Measurements from ENCODE around the gene KIF12.
"Not testable (repeated sequence)": the region's sequence is repeated elsewhere in the genome, so short reads cannot be mapped to it uniquely, and the experiment has no call there.

DNA sequence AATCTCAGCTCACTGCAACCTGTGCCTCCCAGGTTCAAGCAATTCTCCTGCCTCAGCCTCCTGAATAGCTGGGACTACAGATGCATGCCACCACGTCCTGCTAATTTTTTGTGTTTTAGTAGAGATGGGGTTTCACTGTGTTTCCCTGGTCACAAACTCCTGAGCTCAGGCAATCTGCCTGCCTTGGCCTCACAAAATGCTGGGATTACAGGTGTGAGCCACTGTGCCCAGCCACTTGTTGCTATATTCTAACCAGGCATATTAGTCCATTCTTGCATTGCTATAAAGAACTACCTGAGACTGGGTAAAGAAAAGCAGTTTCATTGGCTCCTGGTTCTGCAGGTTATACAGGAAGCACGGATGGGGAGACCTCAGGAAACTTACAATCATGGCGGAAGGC lies 29.7 kb upstream of the KIF12 start:
- not testable (repeated sequence) for TF ChIP-seq EZH2phosphoT487 (IDR thresholded peaks at IDR 0.05; ENCODE audit: borderline replicate concordance, low read length)
- TF ChIP-seq, protein P1, sequence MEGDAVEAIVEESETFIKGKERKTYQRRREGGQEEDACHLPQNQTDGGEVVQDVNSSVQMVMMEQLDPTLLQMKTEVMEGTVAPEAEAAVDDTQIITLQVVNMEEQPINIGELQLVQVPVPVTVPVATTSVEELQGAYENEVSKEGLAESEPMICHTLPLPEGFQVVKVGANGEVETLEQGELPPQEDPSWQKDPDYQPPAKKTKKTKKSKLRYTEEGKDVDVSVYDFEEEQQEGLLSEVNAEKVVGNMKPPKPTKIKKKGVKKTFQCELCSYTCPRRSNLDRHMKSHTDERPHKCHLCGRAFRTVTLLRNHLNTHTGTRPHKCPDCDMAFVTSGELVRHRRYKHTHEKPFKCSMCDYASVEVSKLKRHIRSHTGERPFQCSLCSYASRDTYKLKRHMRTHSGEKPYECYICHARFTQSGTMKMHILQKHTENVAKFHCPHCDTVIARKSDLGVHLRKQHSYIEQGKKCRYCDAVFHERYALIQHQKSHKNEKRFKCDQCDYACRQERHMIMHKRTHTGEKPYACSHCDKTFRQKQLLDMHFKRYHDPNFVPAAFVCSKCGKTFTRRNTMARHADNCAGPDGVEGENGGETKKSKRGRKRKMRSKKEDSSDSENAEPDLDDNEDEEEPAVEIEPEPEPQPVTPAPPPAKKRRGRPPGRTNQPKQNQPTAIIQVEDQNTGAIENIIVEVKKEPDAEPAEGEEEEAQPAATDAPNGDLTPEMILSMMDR (IDR thresholded peaks at IDR 0.05; ENCODE audit: low read depth, low read length, poor library complexity, severe bottlenecking): not testable (repeated sequence)
